ENCODE measurements around the gene STARD7.

Gene STARD7

GRCh38 chr2:96209011-96209728 is 543 bp upstream of the STARD7 start:
- DNase-seq (ENCODE audit: low spot score): no peak
- TF ChIP-seq, protein P1, sequence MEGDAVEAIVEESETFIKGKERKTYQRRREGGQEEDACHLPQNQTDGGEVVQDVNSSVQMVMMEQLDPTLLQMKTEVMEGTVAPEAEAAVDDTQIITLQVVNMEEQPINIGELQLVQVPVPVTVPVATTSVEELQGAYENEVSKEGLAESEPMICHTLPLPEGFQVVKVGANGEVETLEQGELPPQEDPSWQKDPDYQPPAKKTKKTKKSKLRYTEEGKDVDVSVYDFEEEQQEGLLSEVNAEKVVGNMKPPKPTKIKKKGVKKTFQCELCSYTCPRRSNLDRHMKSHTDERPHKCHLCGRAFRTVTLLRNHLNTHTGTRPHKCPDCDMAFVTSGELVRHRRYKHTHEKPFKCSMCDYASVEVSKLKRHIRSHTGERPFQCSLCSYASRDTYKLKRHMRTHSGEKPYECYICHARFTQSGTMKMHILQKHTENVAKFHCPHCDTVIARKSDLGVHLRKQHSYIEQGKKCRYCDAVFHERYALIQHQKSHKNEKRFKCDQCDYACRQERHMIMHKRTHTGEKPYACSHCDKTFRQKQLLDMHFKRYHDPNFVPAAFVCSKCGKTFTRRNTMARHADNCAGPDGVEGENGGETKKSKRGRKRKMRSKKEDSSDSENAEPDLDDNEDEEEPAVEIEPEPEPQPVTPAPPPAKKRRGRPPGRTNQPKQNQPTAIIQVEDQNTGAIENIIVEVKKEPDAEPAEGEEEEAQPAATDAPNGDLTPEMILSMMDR (IDR thresholded peaks at IDR 0.05; ENCODE audit: borderline replicate concordance, control extremely low read depth, extremely low read depth, insufficient read depth, missing control alignments): no peak
- in situ Hi-C loops (cut with MboI; ENCODE audit: low sequenced_read_pairs, unreplicated experiment): no loop called here

DNA sequence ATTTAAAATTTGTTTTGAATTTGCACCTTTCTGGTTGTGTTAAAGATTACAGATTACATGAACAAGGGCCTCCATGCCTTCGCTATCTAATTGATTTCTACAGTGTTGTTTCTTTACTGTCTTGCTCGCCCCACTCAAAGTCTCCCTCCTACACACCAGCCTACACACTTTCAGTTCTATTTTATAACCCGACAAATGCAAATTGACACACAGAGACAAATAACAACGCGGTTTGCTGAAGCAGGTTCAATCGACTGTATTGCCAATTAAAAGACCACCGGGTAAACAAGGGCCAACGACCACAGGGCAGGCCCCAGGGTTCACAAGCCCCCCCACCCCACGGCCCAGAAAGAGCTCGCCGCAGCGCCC is 869 bp downstream of the STARD7 start:
- TF ChIP-seq, protein P1 (IDR thresholded peaks at IDR 0.05; ENCODE audit: borderline replicate concordance, control extremely low read depth, extremely low read depth, insufficient read depth, missing control alignments): no peak
- in situ Hi-C loops (cut with MboI; ENCODE audit: low sequenced_read_pairs, unreplicated experiment): no loop called here
- DNase-seq (ENCODE audit: low spot score): peak; percentile 53

- no peak for DNase-seq (ENCODE audit: low spot score)
- TF ChIP-seq, protein P1 (IDR thresholded peaks at IDR 0.05; ENCODE audit: borderline replicate concordance, control extremely low read depth, extremely low read depth, insufficient read depth, missing control alignments): no peak
- in situ Hi-C loops (cut with MboI; ENCODE audit: low sequenced_read_pairs, unreplicated experiment): no loop called here
Observed at GRCh38 chr2:96207073-96207773, 1.4 kb downstream of the STARD7 start.

DNA sequence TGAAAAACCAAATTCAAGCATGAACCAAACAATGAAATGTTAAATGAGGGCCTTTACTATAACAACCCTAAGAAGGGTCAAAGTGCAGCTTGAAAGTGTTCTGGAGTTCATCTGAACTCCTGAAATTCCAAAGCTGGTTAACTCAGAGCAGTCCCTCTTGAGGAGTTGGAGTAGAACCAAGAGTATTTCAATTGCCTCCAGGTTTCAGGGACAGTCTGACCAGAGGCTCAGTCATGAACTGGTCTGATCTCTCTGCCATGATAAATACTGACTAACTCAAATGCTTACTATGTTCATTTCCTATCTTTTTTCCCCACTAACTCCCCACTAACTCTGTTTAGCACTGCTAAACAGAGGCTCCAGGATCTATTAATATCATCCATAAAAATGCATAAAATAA is 2.7 kb downstream of the STARD7 start:
- DNase-seq (ENCODE audit: low spot score): no peak
- in situ Hi-C loops (cut with MboI; ENCODE audit: low sequenced_read_pairs, unreplicated experiment): no loop called here
- TF ChIP-seq, protein P1 (IDR thresholded peaks at IDR 0.05; ENCODE audit: borderline replicate concordance, control extremely low read depth, extremely low read depth, insufficient read depth, missing control alignments): no peak

DNA sequence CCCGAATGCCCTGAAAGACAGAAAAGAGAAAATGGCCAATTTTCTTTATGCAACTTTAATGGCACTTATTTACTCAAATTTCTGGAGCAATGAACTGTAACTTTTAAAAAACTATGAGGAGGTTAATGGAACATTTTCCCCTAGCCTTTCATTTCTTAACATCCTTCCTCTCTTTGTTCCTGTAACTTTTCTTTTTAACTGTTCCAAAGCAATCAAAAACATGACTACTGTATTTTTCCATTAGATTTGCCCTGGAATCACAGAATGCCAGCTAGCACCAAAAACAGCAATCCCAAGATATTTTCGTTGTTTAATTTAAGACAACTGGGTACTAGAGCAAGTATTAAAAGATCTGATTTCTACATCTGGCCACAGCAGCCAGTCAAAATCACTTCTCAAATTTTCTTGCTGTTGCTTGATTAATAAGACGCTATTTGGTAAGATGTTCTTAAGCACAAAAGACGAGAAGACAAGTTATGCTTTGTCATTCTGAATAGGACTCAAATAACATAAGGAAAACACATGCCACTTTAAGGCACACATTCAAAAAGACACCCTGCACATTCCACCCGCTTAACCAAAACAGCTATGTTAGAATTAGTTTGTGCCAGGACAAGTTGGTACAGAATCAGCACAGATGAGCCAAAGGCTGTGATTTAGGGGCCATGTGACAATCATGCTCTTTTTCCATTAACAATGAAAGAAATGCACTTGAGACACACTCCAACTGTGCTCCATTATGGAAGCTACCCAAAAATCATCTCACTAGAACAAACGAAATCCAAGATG is 3.6 kb downstream of the STARD7 start:
- TF ChIP-seq, protein P1 (IDR thresholded peaks at IDR 0.05; ENCODE audit: borderline replicate concordance, control extremely low read depth, extremely low read depth, insufficient read depth, missing control alignments): no peak
- in situ Hi-C loops (cut with MboI; ENCODE audit: low sequenced_read_pairs, unreplicated experiment): no loop called here
- DNase-seq (ENCODE audit: low spot score): no peak

- DNase-seq (ENCODE audit: low spot score): peak; percentile 40
- in situ Hi-C loops (cut with MboI; ENCODE audit: low sequenced_read_pairs, unreplicated experiment): no loop called here
- TF ChIP-seq, protein P1 (IDR thresholded peaks at IDR 0.05; ENCODE audit: borderline replicate concordance, control extremely low read depth, extremely low read depth, insufficient read depth, missing control alignments): no peak
Observed at GRCh38 chr2:96203130-96204028, 5.2 kb downstream of the STARD7 start.

All from GM13976 (cell line).